Ascending aorta (tissue), 2 donors: Measurements from ENCODE around the gene NEDD9. TPM values are rescaled to one million over a fixed set of nuclear protein-coding genes. Genes with fewer than 3 reads are reported as not detected.

ENCODE experiments used
- DNase-seq, 2 donors: peaks; one replicate each; pipeline ENCODE4 v3.0.0-alpha.2; 2019; ENCODE audit warnings: low spot score in 2 of 2
- H3K27ac ChIP-seq, 2 donors: fragments of 200-600 bp; sonication (generic); one replicate each; pipeline ENCODE4 v1.5.1; 2016 to 2017; ENCODE audit warnings: mild to moderate bottlenecking in 1 of 2
- H3K27me3 ChIP-seq: fragments of 200-600 bp; sonication (generic); one replicate; pipeline ENCODE4 v1.5.1; 2017
- H3K36me3 ChIP-seq, 2 donors: fragments of 200-600 bp; sonication (generic); one replicate each; pipeline ENCODE4 v1.5.1; 2016
- H3K4me1 ChIP-seq, 2 donors: fragments of 200-600 bp; sonication (generic); one replicate each; pipeline ENCODE4 v1.5.1; 2016 to 2017; ENCODE audit warnings: mild to moderate bottlenecking in 1 of 2
- H3K4me3 ChIP-seq, 2 donors: fragments of 200-600 bp; sonication (generic); one replicate each; pipeline ENCODE4 v1.5.1; 2016 to 2017; ENCODE audit warnings: mild to moderate bottlenecking in 1 of 2
- H3K9me3 ChIP-seq, 2 donors: fragments of 200-600 bp; sonication (generic); one replicate each; pipeline ENCODE4 v1.5.1; 2016
- intact Hi-C: fragments of 100-400 bp; cut with DNase I; formaldehyde crosslinking; loops from one replicate; pipeline ENCODE4 v1.15.1; 2023
- total RNA-seq: library from RNA; depleted of rRNA; stranded (reverse); fragments of >200 nt; gene quantifications from one replicate; pipeline ENCODE4 v1.1.0, GENCODE V29; 2016
- TF ChIP-seq, protein P1 (sequence below), 3 experiments: fragments of 200-600 bp in 2 of 3; fragments of 450-650 bp in 1 of 3; sonication (generic) in 2 of 3; IDR thresholded peaks; one replicate each; pipeline ENCODE4 v1.5.1; 2016 to 2019; ENCODE audit warnings: antibody characterized with exemption in 3 of 3, mild to moderate bottlenecking in 1 of 3, moderate library complexity in 1 of 3

NEDD9 gene
- total RNA-seq, 1 donor from 2014 or later: 150 TPM

DNA sequence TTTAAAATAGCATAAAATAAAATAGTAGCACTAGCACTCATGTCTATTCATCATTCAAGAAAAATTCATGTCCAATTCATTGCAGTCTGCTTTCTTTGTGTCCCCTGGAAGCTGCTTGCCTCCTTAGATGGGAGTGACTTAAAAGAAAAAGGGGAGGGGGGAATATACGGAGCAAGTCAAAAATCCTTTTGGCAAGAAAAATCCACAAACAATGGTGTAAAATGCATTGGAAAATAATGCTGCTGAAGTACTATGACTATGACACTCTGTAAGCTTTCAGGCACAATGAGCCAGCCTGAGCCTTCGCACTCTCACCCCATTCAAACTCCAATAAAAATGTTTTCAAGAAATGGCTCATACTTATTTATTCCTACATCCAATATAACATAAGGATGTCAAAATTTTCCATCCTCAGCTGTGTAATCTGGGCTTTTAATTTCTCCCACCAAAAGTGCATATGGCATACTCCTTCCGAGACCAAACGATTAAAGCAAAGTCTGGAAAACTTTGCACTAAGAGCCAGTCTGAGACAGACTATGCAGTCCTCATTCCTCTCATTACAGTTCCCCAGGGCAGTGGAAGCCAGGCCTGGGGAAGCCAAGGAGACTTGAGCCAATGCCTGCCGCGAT, 790 bp downstream of the NEDD9 start:
- intact Hi-C loops: loop anchor here (2.0 to 5.0 kb wide), 9 partner anchors 17 to 265 kb away; no protein-coding TSS in a partner anchor

DNA sequence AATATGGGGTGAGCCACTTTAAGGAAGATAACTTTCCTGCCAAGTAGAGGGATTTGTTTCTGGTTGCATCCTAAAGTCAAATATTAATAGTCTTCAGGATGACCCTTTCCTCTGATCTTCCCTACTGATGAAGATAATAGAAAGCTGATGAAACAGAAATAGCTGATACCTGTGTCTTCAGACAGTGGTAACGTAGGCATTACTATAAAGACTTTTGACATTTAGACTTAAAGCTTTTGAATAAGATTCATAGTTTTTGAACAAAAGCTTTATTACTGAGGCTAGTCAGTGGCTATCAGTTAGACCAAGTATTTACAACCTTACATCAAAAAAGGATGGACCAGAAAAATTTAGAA, 1.4 kb downstream of the NEDD9 start:
- no peaks in the 10 kb centered on the region for H3K27me3 ChIP-seq
- H3K9me3 ChIP-seq: no peaks in the 10 kb centered on the region
- peak overlapping the region; percentile 77 to 98 for H3K4me3 ChIP-seq
- TF ChIP-seq, protein P1, sequence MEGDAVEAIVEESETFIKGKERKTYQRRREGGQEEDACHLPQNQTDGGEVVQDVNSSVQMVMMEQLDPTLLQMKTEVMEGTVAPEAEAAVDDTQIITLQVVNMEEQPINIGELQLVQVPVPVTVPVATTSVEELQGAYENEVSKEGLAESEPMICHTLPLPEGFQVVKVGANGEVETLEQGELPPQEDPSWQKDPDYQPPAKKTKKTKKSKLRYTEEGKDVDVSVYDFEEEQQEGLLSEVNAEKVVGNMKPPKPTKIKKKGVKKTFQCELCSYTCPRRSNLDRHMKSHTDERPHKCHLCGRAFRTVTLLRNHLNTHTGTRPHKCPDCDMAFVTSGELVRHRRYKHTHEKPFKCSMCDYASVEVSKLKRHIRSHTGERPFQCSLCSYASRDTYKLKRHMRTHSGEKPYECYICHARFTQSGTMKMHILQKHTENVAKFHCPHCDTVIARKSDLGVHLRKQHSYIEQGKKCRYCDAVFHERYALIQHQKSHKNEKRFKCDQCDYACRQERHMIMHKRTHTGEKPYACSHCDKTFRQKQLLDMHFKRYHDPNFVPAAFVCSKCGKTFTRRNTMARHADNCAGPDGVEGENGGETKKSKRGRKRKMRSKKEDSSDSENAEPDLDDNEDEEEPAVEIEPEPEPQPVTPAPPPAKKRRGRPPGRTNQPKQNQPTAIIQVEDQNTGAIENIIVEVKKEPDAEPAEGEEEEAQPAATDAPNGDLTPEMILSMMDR (IDR thresholded peaks at IDR 0.05): no peak
- no peak for DNase-seq
- intact Hi-C loops: loop anchor here (2.0 to 5.0 kb wide), 6 partner anchors 16 to 201 kb away; no protein-coding TSS in a partner anchor
- peaks cover 13 to 25% of the 10 kb centered on the region in 2 donors for H3K36me3 ChIP-seq
- H3K4me1 ChIP-seq: peaks cover 4 to 17% of the 10 kb centered on the region in 2 donors
- H3K27ac ChIP-seq: peak overlapping the region; percentile 91 to 95

More for the DNA sequence above, 790 bp downstream of the NEDD9 start:
- no peaks in the 10 kb centered on the region for H3K27me3 ChIP-seq
- H3K4me1 ChIP-seq: peaks cover 10 to 19% of the 10 kb centered on the region in 2 donors
- no peaks in the 10 kb centered on the region for H3K9me3 ChIP-seq
- no peak for DNase-seq
- peak overlapping the region; percentile 91 to 95 for H3K27ac ChIP-seq
- H3K4me3 ChIP-seq: peak overlapping the region; percentile 77 to 98
- H3K36me3 ChIP-seq: peaks cover 13 to 24% of the 10 kb centered on the region in 2 donors
- TF ChIP-seq, protein P1 (IDR thresholded peaks at IDR 0.05): no peak

DNA sequence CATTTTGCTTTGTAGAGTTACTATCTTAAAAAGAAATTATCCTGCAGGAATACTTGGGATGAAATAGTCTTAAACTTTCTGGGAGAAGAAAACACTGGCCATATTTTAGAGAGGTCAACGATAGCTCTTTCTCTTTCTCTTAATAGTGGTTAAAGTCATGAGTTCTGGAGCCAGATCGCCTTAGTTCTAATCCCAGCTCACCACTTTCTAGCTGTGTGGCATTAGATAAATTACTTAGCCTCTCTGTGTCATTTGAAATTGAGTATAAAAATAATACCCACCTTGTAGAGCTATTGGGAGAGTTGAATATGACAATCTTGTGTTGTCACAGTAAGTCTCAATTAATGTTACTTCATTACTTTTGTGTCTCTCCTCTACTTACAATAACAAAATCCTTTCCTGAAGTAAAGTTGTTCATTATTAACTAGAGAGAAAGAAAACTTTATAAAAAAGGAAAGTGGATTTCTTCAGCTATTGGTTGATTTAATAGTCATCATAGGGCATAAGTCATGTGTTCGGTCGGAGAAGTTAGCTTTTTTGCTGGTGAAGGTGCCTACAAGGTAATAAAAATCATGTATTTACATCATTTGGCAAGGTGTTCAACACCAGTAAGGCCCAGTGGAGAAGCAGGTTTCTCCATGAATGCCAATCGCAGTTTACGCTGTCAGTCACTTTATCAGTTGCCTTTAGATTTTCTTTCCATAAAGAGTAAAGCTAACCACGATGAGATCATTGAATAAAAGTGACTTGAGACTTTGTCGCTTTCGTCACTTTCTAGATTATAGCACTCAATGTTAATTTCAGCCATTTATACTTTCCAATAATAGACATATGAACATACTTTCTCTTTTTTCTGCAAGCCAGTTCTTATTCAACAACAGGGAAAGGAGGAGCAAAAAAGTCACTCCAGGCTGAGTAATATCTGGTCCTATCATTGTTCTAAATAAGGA, 2.0 kb downstream of the NEDD9 start:
- Histone ChIP-seq H3K4me3 (peak overlapping the region; percentile 77 to 98), H3K4me1 (peaks cover 3 to 18% of the 10 kb centered on the region in 2 donors), H3K36me3 (peaks cover 13 to 25% of the 10 kb centered on the region in 2 donors), H3K9me3 (no peaks in the 10 kb centered on the region), H3K27me3 (no peaks in the 10 kb centered on the region), H3K27ac (peak overlapping the region; percentile 91 to 95)
- intact Hi-C loops: loop anchor here (2.0 to 5.0 kb wide), 6 partner anchors 16 to 202 kb away; no protein-coding TSS in a partner anchor
- TF ChIP-seq, protein P1 (IDR thresholded peaks at IDR 0.05): no peak
- DNase-seq: no peak

DNA sequence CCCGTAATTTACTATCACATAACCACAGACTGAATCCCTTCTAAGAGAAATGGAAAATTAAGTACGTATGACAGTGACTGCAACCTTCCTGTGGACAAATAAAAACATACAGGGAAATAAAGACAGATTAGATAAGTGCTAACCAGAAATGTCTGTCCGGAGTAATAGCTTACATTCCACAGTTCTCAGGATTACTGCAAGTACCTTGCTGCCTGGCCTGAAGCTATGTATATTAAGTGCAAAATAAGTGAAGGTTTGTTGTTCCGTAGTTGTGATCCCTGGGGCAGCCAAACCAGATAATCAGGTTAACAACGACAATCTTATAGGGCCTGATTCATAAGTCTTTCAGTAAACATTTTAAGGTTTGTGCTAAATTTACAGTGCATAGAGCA, 2.8 kb downstream of the NEDD9 start:
- peak overlapping the region; percentile 77 to 98 for H3K4me3 ChIP-seq
- intact Hi-C loops: loop anchor here (2.0 to 5.0 kb wide), 6 partner anchors 15 to 203 kb away; no protein-coding TSS in a partner anchor

More for the DNA sequence above, 2.8 kb downstream of the NEDD9 start:
- no peak for DNase-seq
- no peaks in the 10 kb centered on the region for H3K27me3 ChIP-seq
- H3K4me1 ChIP-seq: peaks cover 4 to 21% of the 10 kb centered on the region in 2 donors
- H3K9me3 ChIP-seq: no peaks in the 10 kb centered on the region
- TF ChIP-seq, protein P1 (IDR thresholded peaks at IDR 0.05): no peak
- H3K36me3 ChIP-seq: peaks cover 13 to 25% of the 10 kb centered on the region in 2 donors
- peak overlapping the region; percentile 91 to 95 for H3K27ac ChIP-seq
